ENCODE measurements around the gene TWIST1. TPM values are rescaled to one million over a fixed set of nuclear protein-coding genes. Genes with fewer than 3 reads are reported as not detected.
A peak's percentile ranks its signal among the peaks of the same experiment; 100 is the strongest.

TWIST1 gene
- total RNA-seq, 1 experiment from 2014 or later: 1.0 TPM

GRCh38 chr7:19069842-19070241 is 47.6 kb downstream of the TWIST1 start:
- Histone ChIP-seq H3K27me3 (ENCODE audit: insufficient read depth, low read depth) (no peaks in the 10 kb centered on the region), H3F3A (ENCODE audit: insufficient read depth, low read depth) (no peaks in the 10 kb centered on the region), H3K36me3 (ENCODE audit: low read depth) (no peaks in the 10 kb centered on the region), H3K79me2 (ENCODE audit: low read depth) (no peaks in the 10 kb centered on the region), H2AFZ (no peak overlapping the region), H3K27ac (no peak overlapping the region), H3K9me3 (ENCODE audit: insufficient read depth, low read depth) (peaks cover 3% of the 10 kb centered on the region; the same call in 1 of the 2 replicates), H3K4me2 (no peak overlapping the region), H4K20me1 (ENCODE audit: insufficient read depth) (no peaks in the 10 kb centered on the region), H3K9me2 (ENCODE audit: insufficient read depth) (no peaks in the 10 kb centered on the region; the same call in 1 of the 2 replicates), H3K4me3 (no peak overlapping the region), H3K4me1 (replicated peaks; ENCODE audit: insufficient read depth) (no peaks in the 10 kb centered on the region)
- ChIA-PET POLR2A (ENCODE audit: unreplicated experiment) (no interaction called here), CTCF (no interaction called here)
- no TSS peak for BruUV-seq (replicated peaks)
- no peak for DNase-seq
- intact Hi-C loops (cut with micrococcal nuclease; ENCODE audit: unreplicated experiment): loop anchor here (10.0 kb wide), 1 partner anchor 175 kb away; no protein-coding TSS in a partner anchor
- TF ChIP-seq CTCF (conservative IDR thresholded peaks at IDR 0.05) (0 out of 2 replicates have a peak, but pooled peaks have one; percentile 15), EZH2 (IDR thresholded peaks at IDR 0.05; ENCODE audit: low read depth) (no peak)

GRCh38 chr7:19066170-19066569 is 51.3 kb downstream of the TWIST1 start:
- H2AFZ ChIP-seq: no peak overlapping the region
- H3K27me3 ChIP-seq (ENCODE audit: insufficient read depth, low read depth): no peaks in the 10 kb centered on the region
- H3K79me2 ChIP-seq (ENCODE audit: low read depth): no peaks in the 10 kb centered on the region
- H3K4me3 ChIP-seq: no peak overlapping the region
- H3K4me1 ChIP-seq (replicated peaks; ENCODE audit: insufficient read depth): no peaks in the 10 kb centered on the region
- no peaks in the 10 kb centered on the region; the same call in 1 of the 2 replicates for H3K9me3 ChIP-seq (ENCODE audit: insufficient read depth, low read depth)
- H3K4me2 ChIP-seq: no peak overlapping the region
- H3K27ac ChIP-seq: no peak overlapping the region
- intact Hi-C loops (cut with micrococcal nuclease; ENCODE audit: unreplicated experiment): loop anchor here (10.0 kb wide), 1 partner anchor 171 kb away; no protein-coding TSS in a partner anchor
- TF ChIP-seq EZH2 (IDR thresholded peaks at IDR 0.05; ENCODE audit: low read depth) (no peak), CTCF (conservative IDR thresholded peaks at IDR 0.05) (no peak)
- no peaks in the 10 kb centered on the region for H3K36me3 ChIP-seq (ENCODE audit: low read depth)
- no TSS peak for BruUV-seq (replicated peaks)
- no peaks in the 10 kb centered on the region for H4K20me1 ChIP-seq (ENCODE audit: insufficient read depth)
- ChIA-PET POLR2A (ENCODE audit: unreplicated experiment) (no interaction called here), CTCF (no interaction called here)
- DNase-seq: no peak
- H3K9me2 ChIP-seq (ENCODE audit: insufficient read depth): no peaks in the 10 kb centered on the region; the same call in 1 of the 2 replicates
- no peaks in the 10 kb centered on the region; the same call in 1 of the 2 replicates for H3F3A ChIP-seq (ENCODE audit: insufficient read depth, low read depth)

Other genes starting within 250 kb of the TWIST1 start
- gene FERD3L, start 27.8 kb upstream of the TWIST1 start, total RNA-seq (2021): not detected in 2 replicates